Stimulated activated CD8-positive, alpha-beta memory T cell treated with anti-CD3 and anti-CD28 coated beads, Interleukin-2, amount 100 ng/mL, for 1 hour (primary cell): ENCODE measurements around the gene PXMP4.
A peak's percentile ranks its signal among the peaks of the same experiment; 100 is the strongest.
"Not testable (repeated sequence)": the region's sequence is repeated elsewhere in the genome, so short reads cannot be mapped to it uniquely, and the experiment has no call there.

Source experiments
- DNase-seq, 2 donors: peaks; one replicate each; pipeline ENCODE4 v3.0.0-alpha.2; 2020; ENCODE audit warnings: low read depth in 2 of 2

PXMP4 gene, protein sequence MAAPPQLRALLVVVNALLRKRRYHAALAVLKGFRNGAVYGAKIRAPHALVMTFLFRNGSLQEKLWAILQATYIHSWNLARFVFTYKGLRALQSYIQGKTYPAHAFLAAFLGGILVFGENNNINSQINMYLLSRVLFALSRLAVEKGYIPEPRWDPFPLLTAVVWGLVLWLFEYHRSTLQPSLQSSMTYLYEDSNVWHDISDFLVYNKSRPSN

GRCh38 chr20:33719989-33720709, at the start of gene PXMP4:
Gene PXMP4, minus strand, starts transcription at chr20:33720310. Its CDS starts 103 bp downstream, at chr20:33720207.
- DNase-seq: peak; percentile 65 to 67

GRCh38 chr20:33769043-33769442, 48.9 kb upstream of the PXMP4 start:
- DNase-seq: no peak

DNA sequence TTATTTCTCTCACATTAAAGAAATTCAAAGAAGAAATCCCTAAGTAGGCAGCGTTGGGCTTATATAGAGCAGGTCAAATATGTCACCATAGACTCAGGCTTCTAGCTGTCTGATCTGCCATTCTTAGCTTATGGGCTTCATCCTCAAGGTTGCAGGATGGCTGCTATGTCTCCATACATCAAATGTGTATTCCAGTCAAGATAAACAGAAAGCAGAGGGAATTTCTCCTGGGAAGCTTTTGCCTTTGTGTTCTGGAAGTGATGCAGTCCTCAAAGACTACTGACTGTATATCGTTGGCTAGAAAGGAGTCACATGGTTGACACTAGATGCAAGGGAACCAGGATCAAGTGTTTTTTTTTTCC, 47.6 kb upstream of the PXMP4 start:
- no peak for DNase-seq

GRCh38 chr20:33766686-33767085, 46.6 kb upstream of the PXMP4 start:
- no peak for DNase-seq

- DNase-seq: no peak
Measured at GRCh38 chr20:33765592-33765991, 45.5 kb upstream of the PXMP4 start.

- DNase-seq: no peak
Measured at GRCh38 chr20:33765099-33765498, 45.0 kb upstream of the PXMP4 start.

GRCh38 chr20:33761698-33762250, 41.7 kb upstream of the PXMP4 start:
- no peak for DNase-seq

DNA sequence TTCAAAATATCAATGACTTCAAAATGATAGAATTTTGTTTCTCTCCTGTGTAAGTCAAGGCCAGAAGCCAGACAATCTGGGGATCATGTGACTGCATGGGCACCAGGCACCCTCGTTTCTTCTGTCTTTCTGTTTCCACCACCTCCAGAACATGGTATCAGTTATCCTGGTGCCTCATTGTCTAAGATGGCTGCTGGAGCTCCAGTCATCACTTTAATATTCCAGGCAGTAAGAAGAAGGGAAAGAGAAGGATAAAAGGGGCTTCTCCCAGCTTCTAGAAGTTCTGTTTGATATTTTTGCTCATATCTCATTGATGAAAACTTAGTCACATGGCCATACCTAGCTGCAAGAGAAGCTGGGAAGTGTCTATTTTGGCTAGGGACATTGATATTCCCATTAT, 37.3 kb upstream of the PXMP4 start:
- no peak for DNase-seq

- DNase-seq: no peak
Measured at GRCh38 chr20:33757046-33757445, 36.9 kb upstream of the PXMP4 start.

DNA sequence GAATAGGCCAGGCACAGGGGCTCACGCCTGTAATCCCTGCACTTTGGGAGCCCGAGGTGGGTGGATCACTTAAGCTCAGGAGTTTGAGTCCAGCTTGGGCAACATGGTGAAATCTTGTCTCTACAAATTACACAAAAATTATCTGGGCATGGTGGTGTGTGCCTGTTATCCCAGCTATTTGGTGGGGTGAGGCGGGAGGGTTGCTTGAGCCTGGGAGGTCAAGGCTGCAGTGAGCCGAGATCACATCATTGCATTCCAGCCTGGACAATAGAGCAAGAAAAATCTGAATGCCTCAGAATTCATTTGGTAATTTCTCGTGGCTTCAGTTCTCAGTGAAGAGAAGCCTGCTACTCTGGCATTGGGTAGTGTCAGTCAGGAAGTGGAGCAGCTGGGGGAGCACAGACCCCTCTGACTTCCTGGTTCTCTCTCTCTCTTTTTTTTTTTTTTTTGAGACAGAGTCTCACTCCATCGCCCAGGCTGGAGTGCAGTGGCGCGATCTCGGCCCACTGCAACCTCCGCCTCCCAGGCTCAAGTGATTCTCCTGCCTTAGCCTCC, 35.9 kb upstream of the PXMP4 start:
- not testable (repeated sequence) for DNase-seq

- no peak for DNase-seq
Measured at GRCh38 chr20:33753763-33754162, 33.7 kb upstream of the PXMP4 start.

- DNase-seq: no peak
Measured at GRCh38 chr20:33753143-33753542, 33.0 kb upstream of the PXMP4 start.

GRCh38 chr20:33751775-33752174, 31.7 kb upstream of the PXMP4 start:
- DNase-seq: no peak

DNA sequence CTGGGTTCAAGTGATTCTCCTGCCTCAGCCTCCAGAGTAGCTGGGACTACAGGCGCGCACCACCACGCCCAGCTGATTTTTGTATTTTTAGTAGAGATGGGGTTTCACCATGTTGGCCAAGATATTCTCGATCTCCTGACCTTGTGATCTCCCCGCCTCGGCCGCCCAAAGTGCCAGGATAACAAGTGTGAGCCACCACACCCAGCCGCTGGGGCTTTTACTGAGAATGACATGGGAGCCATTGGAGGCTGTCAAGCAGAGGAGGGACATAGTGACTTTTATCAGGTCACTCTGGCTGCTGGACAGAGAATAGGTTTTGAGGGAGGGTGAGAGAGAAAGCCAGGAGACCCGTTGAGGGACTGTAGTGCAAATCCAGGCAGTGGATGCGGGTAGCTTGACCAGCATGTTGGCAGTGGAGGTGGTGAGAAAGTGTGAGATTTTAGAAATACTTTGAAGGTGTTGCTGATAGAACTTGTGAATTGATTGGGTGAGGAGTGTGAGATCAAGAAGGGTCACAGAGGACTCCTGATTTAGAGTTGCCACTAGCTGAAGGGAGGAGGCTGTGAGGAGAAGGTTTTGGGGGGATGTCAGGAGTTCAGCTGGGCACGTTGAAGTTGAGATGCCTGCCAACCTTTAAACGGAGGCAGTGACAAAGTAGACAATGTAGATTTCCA, 26.4 kb upstream of the PXMP4 start:
- DNase-seq: no peak

- DNase-seq: no peak
Measured at GRCh38 chr20:33744773-33745385, 24.8 kb upstream of the PXMP4 start.

- no peak for DNase-seq
Measured at GRCh38 chr20:33744181-33744580, 24.1 kb upstream of the PXMP4 start.

GRCh38 chr20:33740189-33740588, 20.1 kb upstream of the PXMP4 start:
- DNase-seq: no peak

DNA sequence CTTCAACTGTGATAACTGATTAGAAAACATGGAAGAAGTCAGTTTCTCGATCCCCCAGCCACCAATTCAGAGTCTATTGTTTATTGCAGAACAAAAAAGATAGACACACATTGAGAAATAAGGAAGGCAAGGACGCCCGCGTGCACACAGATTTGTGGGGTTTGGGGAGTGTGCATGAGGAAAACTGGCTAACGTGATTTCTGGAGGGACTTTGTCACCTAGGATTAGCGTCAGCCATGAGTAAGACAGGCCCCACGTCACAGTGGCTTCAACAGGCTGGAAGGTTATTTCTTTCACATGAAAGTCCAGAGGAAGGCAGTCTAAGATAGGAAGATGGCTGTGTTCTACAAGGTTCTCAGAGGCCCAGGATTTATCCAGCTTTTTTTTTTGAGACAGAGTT, 19.4 kb upstream of the PXMP4 start:
- DNase-seq: no peak

GRCh38 chr20:33736962-33737361, 16.9 kb upstream of the PXMP4 start:
- DNase-seq: no peak

DNA sequence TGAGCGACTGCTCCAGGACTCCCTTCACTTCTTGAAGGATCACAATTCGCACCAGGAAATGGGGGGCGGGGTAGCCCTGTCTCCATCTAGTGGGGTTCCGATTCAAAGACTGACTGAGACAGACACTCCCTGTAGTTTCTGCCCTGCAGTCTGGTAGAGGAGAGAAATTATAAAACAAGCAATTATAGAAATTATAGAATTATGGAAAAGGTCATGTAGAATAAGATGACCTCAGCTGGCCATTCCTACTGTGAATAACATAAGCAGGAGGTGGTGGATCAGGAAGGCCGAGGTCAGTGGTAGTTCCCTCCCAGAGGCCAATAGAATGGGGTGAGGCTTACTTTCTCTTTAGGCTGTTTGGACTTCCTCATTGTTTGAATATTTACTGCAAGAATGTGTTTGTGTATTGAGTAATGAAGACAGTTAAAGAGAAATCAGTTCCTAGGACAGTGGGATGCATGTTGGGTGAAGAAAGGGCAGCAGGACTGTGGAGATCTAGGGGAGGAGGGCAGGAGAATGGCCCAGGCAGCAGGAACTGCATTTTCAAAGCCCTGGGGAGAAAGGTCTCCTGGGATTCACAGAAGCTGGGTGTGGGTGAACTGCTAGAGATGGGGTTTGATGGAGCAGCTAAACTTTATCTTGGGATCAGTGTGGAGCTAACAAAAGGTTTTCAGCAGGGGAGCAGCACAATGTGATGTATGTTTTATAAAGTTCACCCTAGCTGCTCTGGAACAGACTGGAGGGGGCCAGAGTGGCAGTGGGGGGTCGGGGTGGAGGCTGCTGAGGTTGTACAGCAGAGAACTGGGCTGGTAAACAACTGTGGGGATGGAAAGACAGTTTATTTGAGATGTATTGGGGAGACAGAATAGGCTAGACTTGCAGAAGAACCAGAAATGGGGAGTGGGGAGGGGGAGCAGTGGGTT, 13.8 kb upstream of the PXMP4 start:
- no peak for DNase-seq
